H1 (cell line): Measurements from ENCODE around the gene DPRX. TPM values are rescaled to one million over a fixed set of nuclear protein-coding genes. Genes with fewer than 3 reads are reported as not detected.

ENCODE experiments used
- CTCF ChIA-PET: fragments of 300-600 bp; sonication (Branson Sonifier 250); formaldehyde crosslinking; loops from one replicate; lab custom pipeline; 2021; ENCODE audit not compliant: partially characterized antibody; lab: Charles Lee
- POLR2A ChIA-PET: fragments of 300-600 bp; sonication (Branson Sonifier 250); formaldehyde crosslinking; loops from one replicate; lab custom pipeline; 2021; ENCODE audit warnings: inconsistent platforms; ENCODE audit not compliant: partially characterized antibody; lab: Charles Lee
- DNase-seq, 2 experiments: peaks; one replicate each; pipeline versions ENCODE4 v3.0.0 to v3.0.0-alpha.2; 2010 to 2022; ENCODE audit warnings: low spot score in 2 of 2, low read depth in 1 of 2, mixed read lengths in 1 of 2
- FAIRE-seq: peaks from 2 replicates; lab custom pipeline; 2011; peaks lifted over from hg19 to GRCh38; lab: Jason Lieb, UNC
- H2AFZ ChIP-seq: 2 replicates; pipeline ENCODE4 v1.8.1; 2012; ENCODE audit warnings: low read length, inconsistent platforms
- H2AK5ac ChIP-seq: 2 replicates; pipeline ENCODE4 v1.6.1; 2013; ENCODE audit warnings: low read depth, low read length
- H2BK120ac ChIP-seq: replicated peaks from 2 replicates; pipeline ENCODE3; 2013; ENCODE audit warnings: low read depth, low read length, inconsistent platforms
- H2BK12ac ChIP-seq: 2 replicates; pipeline ENCODE4 v1.6.1; 2013; ENCODE audit warnings: low read depth, low read length
- H2BK15ac ChIP-seq: 2 replicates; pipeline ENCODE4 v1.6.1; 2013; ENCODE audit warnings: low read length
- H2BK20ac ChIP-seq: 2 replicates; pipeline ENCODE4 v1.6.1; 2013; ENCODE audit warnings: low read length
- H2BK5ac ChIP-seq: 2 replicates; pipeline ENCODE4 v1.6.1; 2013; ENCODE audit warnings: low read depth, low read length
- H3K14ac ChIP-seq: 2 replicates; pipeline ENCODE4 v1.6.1; 2013; ENCODE audit warnings: inconsistent platforms; ENCODE audit not compliant: insufficient read length
- H3K18ac ChIP-seq: 2 replicates; pipeline ENCODE4 v1.6.1; 2013; ENCODE audit warnings: low read length; ENCODE audit errors: extremely low read depth
- H3K23ac ChIP-seq: 2 replicates; pipeline ENCODE4 v1.6.1; 2013; ENCODE audit warnings: inconsistent platforms; ENCODE audit not compliant: insufficient read length
- H3K23me2 ChIP-seq: 2 replicates; pipeline ENCODE4 v1.6.1; 2013; ENCODE audit warnings: low read depth, low read length
- H3K27ac ChIP-seq: 2 replicates; pipeline ENCODE4 v1.6.1; 2011; ENCODE audit warnings: low read depth, low read length, inconsistent platforms
- H3K27me3 ChIP-seq, 4 experiments: replicated peaks in 1 of 4; 1 replicate in 1 of 4; 2 replicates in 3 of 4; pipeline versions ENCODE4 v1.6.1 to v1.8.1; 2011 to 2013; ENCODE audit warnings: low read length in 3 of 4, mild to moderate bottlenecking in 3 of 4, inconsistent platforms in 2 of 4, mixed read lengths in 2 of 4, moderate library complexity in 1 of 4; ENCODE audit not compliant: control insufficient read depth in 3 of 4, insufficient read depth in 3 of 4; ENCODE audit errors: extremely low read depth in 1 of 4
- H3K36me3 ChIP-seq, 4 experiments: 2 replicates each; pipeline versions ENCODE4 v1.6.1 to v1.8.1; 2011 to 2013; ENCODE audit warnings: mild to moderate bottlenecking in 4 of 4, low read length in 3 of 4, moderate library complexity in 2 of 4, control low read depth in 1 of 4, inconsistent platforms in 1 of 4; ENCODE audit not compliant: insufficient read depth in 4 of 4, control insufficient read depth in 2 of 4
- H3K4ac ChIP-seq: replicated peaks from 2 replicates; pipeline ENCODE3; 2013; ENCODE audit warnings: low read length, low read depth, mixed read lengths, inconsistent platforms; ENCODE audit not compliant: insufficient read length
- H3K4me1 ChIP-seq, 4 experiments: replicated peaks in 1 of 4; 1 replicate in 1 of 4; 2 replicates in 3 of 4; pipeline versions ENCODE4 v1.6.1 to v1.8.1; 2011 to 2013; ENCODE audit warnings: low read length in 3 of 4, inconsistent platforms in 2 of 4, mixed read lengths in 1 of 4; ENCODE audit not compliant: insufficient read depth in 4 of 4, control insufficient read depth in 3 of 4
- H3K4me2 ChIP-seq, 2 experiments: 2 replicates each; pipeline versions ENCODE4 v1.6.1 to v1.8.1; 2011 to 2013; ENCODE audit warnings: low read depth in 2 of 2, low read length in 2 of 2, control low read depth in 1 of 2, inconsistent platforms in 1 of 2, mild to moderate bottlenecking in 1 of 2; ENCODE audit not compliant: insufficient read depth in 1 of 2
- H3K4me3 ChIP-seq, 4 experiments: fragments of 200-600, 300-600 bp in 1 of 4; sonication (generic), shearing (Covaris generic), sonication (Bioruptor Twin) in 1 of 4; 2 replicates each; pipeline versions ENCODE4 v1.5.1 to v1.8.1; 2011 to 2016; ENCODE audit warnings: low read length in 4 of 4, low read depth in 3 of 4, control low read depth in 2 of 4, inconsistent platforms in 2 of 4, mild to moderate bottlenecking in 2 of 4, mixed read lengths in 1 of 4, moderate library complexity in 1 of 4; ENCODE audit not compliant: insufficient read depth in 2 of 4; ENCODE audit errors: extremely low read depth in 1 of 4
- H3K56ac ChIP-seq: replicated peaks from 2 replicates; pipeline ENCODE3; 2013; ENCODE audit warnings: low read depth, mild to moderate bottlenecking, mixed read lengths, low read length, inconsistent platforms; ENCODE audit not compliant: insufficient read length
- H3K79me1 ChIP-seq: 2 replicates; pipeline ENCODE4 v1.6.1; 2013; ENCODE audit warnings: low read depth, low read length, control low read depth
- H3K79me2 ChIP-seq, 2 experiments: 2 replicates each; pipeline versions ENCODE4 v1.6.1 to v1.8.1; 2012 to 2013; ENCODE audit warnings: low read length in 2 of 2, mild to moderate bottlenecking in 2 of 2, inconsistent platforms in 1 of 2; ENCODE audit not compliant: insufficient read depth in 2 of 2, control insufficient read depth in 1 of 2
- H3K9ac ChIP-seq, 4 experiments: replicated peaks in 1 of 4; 1 replicate in 1 of 4; 2 replicates in 3 of 4; pipeline versions ENCODE4 v1.6.1 to v1.8.1; 2011 to 2013; ENCODE audit warnings: low read depth in 3 of 4, low read length in 3 of 4, control low read depth in 2 of 4, mild to moderate bottlenecking in 2 of 4, moderate library complexity in 2 of 4, inconsistent platforms in 1 of 4; ENCODE audit errors: extremely low read depth in 1 of 4
- H3K9me3 ChIP-seq, 2 experiments: 2 replicates each; pipeline versions ENCODE4 v1.6.1 to v1.8.1; 2012 to 2013; ENCODE audit warnings: mild to moderate bottlenecking in 2 of 2, moderate library complexity in 2 of 2, control low read depth in 1 of 2, inconsistent platforms in 1 of 2, low read depth in 1 of 2, low read length in 1 of 2, mixed read lengths in 1 of 2; ENCODE audit not compliant: insufficient read depth in 2 of 2
- H4K20me1 ChIP-seq, 2 experiments: replicated peaks in 1 of 2; 2 replicates each; pipeline versions ENCODE3 to v1.8.1; 2011 to 2013; ENCODE audit warnings: inconsistent platforms in 2 of 2, low read length in 2 of 2, mild to moderate bottlenecking in 1 of 2; ENCODE audit not compliant: insufficient read depth in 2 of 2, control insufficient read depth in 1 of 2
- H4K5ac ChIP-seq: 2 replicates; pipeline ENCODE4 v1.6.1; 2013; ENCODE audit warnings: low read length, low read depth, mixed read lengths, inconsistent platforms; ENCODE audit not compliant: insufficient read length
- H4K8ac ChIP-seq: 2 replicates; pipeline ENCODE4 v1.8.0; 2013; ENCODE audit warnings: mild to moderate bottlenecking, moderate library complexity, low read length, inconsistent platforms; ENCODE audit not compliant: insufficient read depth; ENCODE audit errors: extremely low read depth
- H4K91ac ChIP-seq: replicated peaks from 2 replicates; pipeline ENCODE3; 2013; ENCODE audit warnings: low read length, mixed read lengths, inconsistent platforms; ENCODE audit not compliant: insufficient read length
- CHD1 ChIP-seq: IDR thresholded peaks from 2 replicates; pipeline ENCODE4 v1.6.1; 2012; ENCODE audit warnings: low read depth, low read length, improper control_type of control experiment
- EGR1 ChIP-seq: IDR thresholded peaks from 2 replicates; pipeline ENCODE4 v1.6.1; 2011; ENCODE audit warnings: low read depth, low read length, borderline replicate concordance
- EP300 ChIP-seq, 2 experiments: IDR thresholded peaks; 1 replicate in 1 of 2; 2 replicates in 1 of 2; pipeline ENCODE4 v1.6.1; 2011 to 2012; ENCODE audit warnings: low read depth in 2 of 2, low read length in 2 of 2, mild to moderate bottlenecking in 2 of 2, borderline replicate concordance in 1 of 2, inconsistent platforms in 1 of 2, moderate library complexity in 1 of 2
- GABPA ChIP-seq: IDR thresholded peaks from 2 replicates; pipeline ENCODE4 v1.6.1; 2011; ENCODE audit warnings: mild to moderate bottlenecking, low read length, moderate library complexity, borderline replicate concordance; ENCODE audit not compliant: insufficient read depth
- JUN ChIP-seq: IDR thresholded peaks from 2 replicates; pipeline ENCODE4 v1.6.1; 2011; ENCODE audit warnings: low read depth, mild to moderate bottlenecking, improper control_type of control experiment, low read length
- NRF1 ChIP-seq: IDR thresholded peaks from 2 replicates; pipeline ENCODE4 v1.6.1; 2011; ENCODE audit warnings: mild to moderate bottlenecking, low read depth, low read length, improper control_type of control experiment
- POLR2AphosphoS5 ChIP-seq: IDR thresholded peaks from 2 replicates; pipeline ENCODE4 v1.6.1; 2011; ENCODE audit warnings: low read depth, low read length
- TCF12 ChIP-seq: IDR thresholded peaks from 2 replicates; pipeline ENCODE4 v1.6.1; 2011; ENCODE audit warnings: low read depth, mild to moderate bottlenecking, low read length
- WGBS, 2 experiments: shearing (Covaris generic) in 1 of 2; methylation state at CpG; one replicate each; pipeline versions ENCODE4 v1.1.6 to v1.1.7; 2013 to 2015; ENCODE audit warnings: low lambda C conversion rate in 2 of 2, mixed read lengths in 2 of 2, inconsistent platforms in 1 of 2, low coverage in 1 of 2, missing lambda C conversion rate in 1 of 2; ENCODE audit not compliant: insufficient replicate concordance in 2 of 2, insufficient coverage in 1 of 2, insufficient read length in 1 of 2; ENCODE audit errors: extremely low coverage in 1 of 2, missing lambda C conversion rate in 1 of 2; 5-methylcytosine and 5-hydroxymethylcytosine counted together
- polyA plus RNA-seq, 7 experiments: library from polyadenylated mRNA; depleted of rRNA in 3 of 7; stranded (reverse) in 5 of 7; unstranded in 2 of 7; fragments of >200 nt in 5 of 7; fragments of 200-250 nt in 2 of 7; gene quantifications; 1 replicate in 5 of 7; 2 replicates in 1 of 7; 4 replicates in 1 of 7; pipeline versions ENCODE4 v1.2.1 to v1.2.3, GENCODE V29; 2011 to 2013; ENCODE audit warnings: missing spikeins in 2 of 7, mixed read lengths in 2 of 7
- total RNA-seq: library from RNA; stranded (reverse); fragmentation: NEBNext Ultra II Directional; extraction: Animal tissue kit (Norgen Biotek cat#: 25700); gene quantifications from 2 replicates; pipeline ENCODE4 v1.2.1, GENCODE V29; 2021

The DPRX gene
- total and polyA plus RNA-seq, 2 of the 8 experiments (the other 6 are each of a cell fraction or from before 2014, with no cell fraction given), result not detected

DNA sequence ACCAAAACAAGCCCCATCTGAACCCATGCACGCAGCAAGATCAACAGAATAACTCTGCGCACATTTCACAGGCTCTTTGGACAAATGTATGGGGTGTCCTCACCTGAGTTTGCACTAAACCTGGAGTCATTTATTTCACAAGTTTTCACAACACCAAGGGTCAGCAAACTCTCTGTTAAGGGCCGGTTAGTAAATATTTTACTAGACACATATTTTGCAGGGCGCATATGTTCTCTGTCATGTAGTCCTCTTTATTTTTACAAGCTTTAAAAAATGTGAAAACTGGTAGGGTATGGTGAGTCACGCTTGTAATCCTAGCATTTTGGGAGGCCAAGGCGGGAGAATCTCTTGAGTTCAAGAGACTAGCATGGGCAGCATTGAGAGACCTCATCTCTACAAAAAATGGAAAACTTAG is 45.5 kb upstream of the DPRX start:
- Histone ChIP-seq H2BK15ac (no peak overlapping the region), H3K4me1 (peaks cover 0 to 10% (median 7%) of the 10 kb centered on the region in 4 experiments; a peak in 4 of 7 replicates), H4K20me1 (no peaks in the 10 kb centered on the region), H2AK5ac (no peak overlapping the region), H3K79me2 (no peaks in the 10 kb centered on the region), H3K36me3 (no peaks in the 10 kb centered on the region), H4K8ac (no peak overlapping the region), H4K91ac (no peak overlapping the region), H3K79me1 (no peaks in the 10 kb centered on the region), H4K5ac (no peak overlapping the region), H3K27me3 (no peaks in the 10 kb centered on the region), H3K4me2 (no peak overlapping the region), H2BK120ac (no peak overlapping the region), H3K4me3 (no peak overlapping the region), H2BK5ac (no peak overlapping the region), H3K9ac (no peak overlapping the region), H2BK12ac (no peak overlapping the region), H3K18ac (no peak overlapping the region), H3K27ac (no peak overlapping the region), H3K4ac (no peak overlapping the region), H2AFZ (no peak overlapping the region), H3K9me3 (no peaks in the 10 kb centered on the region; a peak in 1 of 4 replicates), H3K23me2 (0 out of 2 replicates have a peak, but pooled peaks cover 4% of the 10 kb centered on the region), H3K56ac (no peak overlapping the region), H3K14ac (no peak overlapping the region), H2BK20ac (no peak overlapping the region), H3K23ac (no peak overlapping the region)
- FAIRE-seq (no peak), DNase-seq (no peak)
- ChIA-PET POLR2A (interaction anchor here (1.7 kb wide), 1 partner anchor 9 kb away, joined by 4 read pairs; no protein-coding TSS in a partner anchor), CTCF (interaction anchor here (1.0 to 1.2 kb wide), 2 partner anchors 73 to 207 kb away, joined by 3 to 5 read pairs; no protein-coding TSS in a partner anchor)
- TF ChIP-seq CHD1 (no peak), TCF12 (no peak), JUN (no peak), GABPA (no peak), EP300 (IDR thresholded peaks at IDR 0.05; ENCODE audit: borderline replicate concordance in 1 of 2, low read depth in 2 of 2, low read length in 2 of 2) (no peak), POLR2AphosphoS5 (no peak), EGR1 (no peak), NRF1 (no peak)
- 93% methylated on average over 6 of the region's 6 CpGs; no CpG with 5 or more reads in 1 of the 2 experiments for WGBS, 2 experiments
